Kidney epithelial cell (primary cell): ENCODE measurements around the gene GDNF. TPM values are rescaled to one million over a fixed set of nuclear protein-coding genes. Genes with fewer than 3 reads are reported as not detected.

ENCODE experiments used
- DNase-seq: peaks from one replicate; pipeline ENCODE4 v3.0.0-alpha.2; 2010; ENCODE audit warnings: low read depth
- H3K27me3 ChIP-seq: 2 replicates; pipeline ENCODE4 v1.6.0; 2011; ENCODE audit warnings: low read length; ENCODE audit not compliant: control insufficient read depth, insufficient read depth
- H3K36me3 ChIP-seq: 2 replicates; pipeline ENCODE4 v1.5.1; 2011; ENCODE audit warnings: low read length; ENCODE audit not compliant: control insufficient read depth, insufficient read depth
- H3K4me3 ChIP-seq: 2 replicates; pipeline ENCODE4 v1.5.1; 2011; ENCODE audit warnings: low read depth, mild to moderate bottlenecking, control low read depth, low read length
- CTCF ChIP-seq: IDR thresholded peaks from 2 replicates; pipeline ENCODE4 v1.5.1; 2011; ENCODE audit warnings: mild to moderate bottlenecking, moderate library complexity, low read length, control low read depth, inconsistent platforms; ENCODE audit not compliant: insufficient read depth, poor library complexity, severe bottlenecking
- total RNA-seq: library from RNA; depleted of rRNA; stranded (reverse); fragments of >200 nt; gene quantifications from 2 replicates; pipeline ENCODE4 v1.2.3, GENCODE V29; 2015

Gene GDNF
- total RNA-seq, 1 donor from 2014 or later: 1.0 TPM

- Histone ChIP-seq H3K27me3 (no peaks in the 10 kb centered on the region), H3K36me3 (no peaks in the 10 kb centered on the region), H3K4me3 (no peak overlapping the region)
- no peak for TF ChIP-seq CTCF
- no peak for DNase-seq
Measured at GRCh38 chr5:37777432-37778130, 62.3 kb downstream of the GDNF start.

GRCh38 chr5:37776826-37777225 lies 63.0 kb downstream of the GDNF start:
- Histone ChIP-seq H3K27me3 (no peaks in the 10 kb centered on the region), H3K4me3 (no peak overlapping the region), H3K36me3 (no peaks in the 10 kb centered on the region)
- TF ChIP-seq CTCF: no peak
- no peak for DNase-seq

- Histone ChIP-seq H3K27me3 (no peaks in the 10 kb centered on the region), H3K36me3 (no peaks in the 10 kb centered on the region), H3K4me3 (no peak overlapping the region)
- DNase-seq: no peak
- peak; percentile 51 for TF ChIP-seq CTCF
Measured at GRCh38 chr5:37774912-37775483, 64.8 kb downstream of the GDNF start.

GRCh38 chr5:37773809-37774208 lies 66.0 kb downstream of the GDNF start:
- no peak for DNase-seq
- TF ChIP-seq CTCF: no peak
- Histone ChIP-seq H3K36me3 (no peaks in the 10 kb centered on the region), H3K27me3 (no peaks in the 10 kb centered on the region), H3K4me3 (no peak overlapping the region)

- no peak for DNase-seq
- H3K4me3 ChIP-seq: no peak overlapping the region
- TF ChIP-seq CTCF: no peak
- no peaks in the 10 kb centered on the region for H3K36me3 ChIP-seq
- no peaks in the 10 kb centered on the region for H3K27me3 ChIP-seq
Measured at GRCh38 chr5:37772255-37772654, 67.6 kb downstream of the GDNF start.

- TF ChIP-seq CTCF: no peak
- Histone ChIP-seq H3K4me3 (no peak overlapping the region), H3K36me3 (no peaks in the 10 kb centered on the region), H3K27me3 (no peaks in the 10 kb centered on the region)
- DNase-seq: peak; percentile 98
Measured at GRCh38 chr5:37771731-37772130, 68.1 kb downstream of the GDNF start.
